Upper lobe of left lung (tissue), 6 donors: ENCODE measurements around the gene AGR2. TPM values are rescaled to one million over a fixed set of nuclear protein-coding genes. Genes with fewer than 3 reads are reported as not detected.
A peak's percentile ranks its signal among the peaks of the same experiment; 100 is the strongest.

Experiments used
- ATAC-seq, 2 donors: fragments of 200-7000 bp; cut with Tn5 transposase; one replicate each; pipeline ENCODE4 v1.9.1; 2022; ENCODE audit warnings: mild to moderate bottlenecking in 2 of 2, moderate library complexity in 2 of 2; ENCODE audit not compliant: low FRiP score in 2 of 2
- DNase-seq, 2 donors: peaks; one replicate each; pipeline ENCODE4 v3.0.0-alpha.2; 2019 to 2020
- H3K27ac ChIP-seq, 4 donors: fragments of 200-600 bp; sonication (generic); one replicate each; pipeline ENCODE4 v1.5.1; 2016 to 2019
- H3K27me3 ChIP-seq, 4 donors: fragments of 200-600 bp; sonication (generic); one replicate each; pipeline ENCODE4 v1.5.1; 2017 to 2019
- H3K36me3 ChIP-seq, 4 donors: fragments of 200-600 bp; sonication (generic); one replicate each; pipeline ENCODE4 v1.5.1; 2016 to 2019
- H3K4me1 ChIP-seq, 4 donors: fragments of 200-600 bp; sonication (generic); one replicate each; pipeline ENCODE4 v1.5.1; 2018 to 2019
- H3K4me3 ChIP-seq, 4 donors: fragments of 200-600 bp; sonication (generic); one replicate each; pipeline ENCODE4 v1.5.1; 2017 to 2019; ENCODE audit warnings: mild to moderate bottlenecking in 2 of 4, moderate library complexity in 1 of 4
- H3K9me3 ChIP-seq, 4 donors: fragments of 200-600 bp; sonication (generic); one replicate each; pipeline ENCODE4 v1.5.1; 2018 to 2019
- CTCF ChIP-seq, 6 experiments: fragments of 450-650 bp in 4 of 6; fragments of 200-600 bp in 2 of 6; sonication (generic) in 2 of 6; IDR thresholded peaks; one replicate each; pipeline ENCODE4 v1.5.1; 2016 to 2019; ENCODE audit warnings: antibody characterized with exemption in 6 of 6
- EP300 ChIP-seq, 4 donors: sonication (generic); formaldehyde crosslinking; IDR thresholded peaks; one replicate each; pipeline ENCODE4 v1.5.1; 2017; ENCODE audit warnings: antibody characterized with exemption in 4 of 4, control low read depth in 2 of 4
- POLR2A ChIP-seq, 4 donors: fragments of 450-650 bp; IDR thresholded peaks; one replicate each; pipeline ENCODE4 v1.5.1; 2016 to 2017; ENCODE audit warnings: antibody characterized with exemption in 4 of 4, mild to moderate bottlenecking in 2 of 4
- POLR2AphosphoS5 ChIP-seq, 2 donors: sonication (generic); formaldehyde crosslinking; IDR thresholded peaks; one replicate each; pipeline ENCODE4 v1.5.1; 2017; ENCODE audit warnings: antibody characterized with exemption in 2 of 2
- WGBS, 2 donors: methylation state at CpG; one replicate each; pipeline ENCODE4 v1.1.5; 2017 to 2018; 5-methylcytosine and 5-hydroxymethylcytosine counted together
- total RNA-seq, 6 donors: library from RNA; depleted of rRNA in 4 of 6; stranded (reverse); fragments of >200 nt in 4 of 6; gene quantifications; one replicate each; pipeline versions ENCODE4 v1.1.0 to v1.2.1, GENCODE V29; 2016 to 2021
- donor health status: DM: no; HTN: no; CAD: no; lungs with moderate emphysema.
- donor health status: DM: no; HTN: yes; CAD: no; lungs with severe emphysema.

Gene AGR2
- total RNA-seq, 6 donors from 2014 or later = 6.3 to 126 (median 44.8) TPM

- DNase-seq (no peak), ATAC-seq (no peak)
- H3K27me3 ChIP-seq = no peaks in the 10 kb centered on the region
- H3K36me3 ChIP-seq = no peaks in the 10 kb centered on the region
- no peak for TF ChIP-seq POLR2A (IDR thresholded peaks at IDR 0.05)
- no peak for TF ChIP-seq POLR2AphosphoS5 (IDR thresholded peaks at IDR 0.05)
- no peak for TF ChIP-seq EP300 (IDR thresholded peaks at IDR 0.05)
- no peak for TF ChIP-seq CTCF (IDR thresholded peaks at IDR 0.05)
- no peaks in the 10 kb centered on the region for H3K9me3 ChIP-seq
- peaks cover 0 to 12% (median 2%) of the 10 kb centered on the region in 4 donors for H3K4me1 ChIP-seq
- H3K27ac ChIP-seq = peak overlapping the region in 2 of 4 donors; percentile 7 to 20
- 30 to 61% methylated on average over 2 of the region's 2 CpGs for WGBS, 2 donors
- H3K4me3 ChIP-seq = no peak overlapping the region
Measured at GRCh38 chr7:16765436-16765859, 39.4 kb downstream of the AGR2 start.

GRCh38 chr7:16764942-16765341 lies 39.9 kb downstream of the AGR2 start:
- DNase-seq = no peak
- no peak for ATAC-seq
- peaks cover 0 to 11% (median 2%) of the 10 kb centered on the region in 4 donors for H3K4me1 ChIP-seq
- no peak overlapping the region for H3K4me3 ChIP-seq
- peak overlapping the region in 2 of 4 donors; percentile 7 to 20 for H3K27ac ChIP-seq
- 96 to 100% methylated on average over 3 of the region's 3 CpGs for WGBS, 2 donors
- H3K27me3 ChIP-seq = no peaks in the 10 kb centered on the region
- H3K36me3 ChIP-seq = no peaks in the 10 kb centered on the region
- H3K9me3 ChIP-seq = no peaks in the 10 kb centered on the region
- TF ChIP-seq POLR2AphosphoS5 (IDR thresholded peaks at IDR 0.05) (no peak), POLR2A (IDR thresholded peaks at IDR 0.05) (no peak), CTCF (IDR thresholded peaks at IDR 0.05) (no peak), EP300 (IDR thresholded peaks at IDR 0.05) (no peak)

GRCh38 chr7:16762177-16762576 lies 42.6 kb downstream of the AGR2 start:
- H3K27ac ChIP-seq = peak overlapping the region in 1 of 4 donors; percentile 48
- 71 to 73% methylated on average over 4 of the region's 4 CpGs for WGBS, 2 donors
- peak in 1 of 2 donors; percentile 42 for DNase-seq
- peaks cover 0 to 11% (median 2%) of the 10 kb centered on the region in 4 donors for H3K4me1 ChIP-seq
- H3K27me3 ChIP-seq = no peaks in the 10 kb centered on the region
- no peak overlapping the region for H3K4me3 ChIP-seq
- ATAC-seq = peak in 1 of 2 donors; percentile 86
- H3K36me3 ChIP-seq = no peaks in the 10 kb centered on the region
- no peaks in the 10 kb centered on the region for H3K9me3 ChIP-seq
- TF ChIP-seq CTCF (IDR thresholded peaks at IDR 0.05) (no peak), EP300 (IDR thresholded peaks at IDR 0.05) (peak in 1 of 4 donors; percentile 54)

GRCh38 chr7:16759840-16760239 lies 45.0 kb downstream of the AGR2 start:
- Histone ChIP-seq H3K4me1 (peaks cover 0 to 8% (median 2%) of the 10 kb centered on the region in 4 donors), H3K27ac (no peak overlapping the region), H3K36me3 (no peaks in the 10 kb centered on the region), H3K9me3 (no peaks in the 10 kb centered on the region), H3K27me3 (no peaks in the 10 kb centered on the region), H3K4me3 (no peak overlapping the region)
- no peak for TF ChIP-seq POLR2A (IDR thresholded peaks at IDR 0.05)
- TF ChIP-seq CTCF (IDR thresholded peaks at IDR 0.05) = no peak
- TF ChIP-seq POLR2AphosphoS5 (IDR thresholded peaks at IDR 0.05) = no peak
- TF ChIP-seq EP300 (IDR thresholded peaks at IDR 0.05) = no peak
- ATAC-seq = no peak
- WGBS, 2 donors = 86 to 93% methylated on average over 1 of the region's 1 CpG
- DNase-seq = no peak
